ENCODE data around the gene CLDN3. TPM values are rescaled to one million over a fixed set of nuclear protein-coding genes. Genes with fewer than 3 reads are reported as not detected.

CLDN3 gene
- total and polyA plus RNA-seq, 9 of the 15 experiments (the other 6 are each of a cell fraction or from before 2014, with no cell fraction given): 0.29 TPM; not detected in 8

DNA sequence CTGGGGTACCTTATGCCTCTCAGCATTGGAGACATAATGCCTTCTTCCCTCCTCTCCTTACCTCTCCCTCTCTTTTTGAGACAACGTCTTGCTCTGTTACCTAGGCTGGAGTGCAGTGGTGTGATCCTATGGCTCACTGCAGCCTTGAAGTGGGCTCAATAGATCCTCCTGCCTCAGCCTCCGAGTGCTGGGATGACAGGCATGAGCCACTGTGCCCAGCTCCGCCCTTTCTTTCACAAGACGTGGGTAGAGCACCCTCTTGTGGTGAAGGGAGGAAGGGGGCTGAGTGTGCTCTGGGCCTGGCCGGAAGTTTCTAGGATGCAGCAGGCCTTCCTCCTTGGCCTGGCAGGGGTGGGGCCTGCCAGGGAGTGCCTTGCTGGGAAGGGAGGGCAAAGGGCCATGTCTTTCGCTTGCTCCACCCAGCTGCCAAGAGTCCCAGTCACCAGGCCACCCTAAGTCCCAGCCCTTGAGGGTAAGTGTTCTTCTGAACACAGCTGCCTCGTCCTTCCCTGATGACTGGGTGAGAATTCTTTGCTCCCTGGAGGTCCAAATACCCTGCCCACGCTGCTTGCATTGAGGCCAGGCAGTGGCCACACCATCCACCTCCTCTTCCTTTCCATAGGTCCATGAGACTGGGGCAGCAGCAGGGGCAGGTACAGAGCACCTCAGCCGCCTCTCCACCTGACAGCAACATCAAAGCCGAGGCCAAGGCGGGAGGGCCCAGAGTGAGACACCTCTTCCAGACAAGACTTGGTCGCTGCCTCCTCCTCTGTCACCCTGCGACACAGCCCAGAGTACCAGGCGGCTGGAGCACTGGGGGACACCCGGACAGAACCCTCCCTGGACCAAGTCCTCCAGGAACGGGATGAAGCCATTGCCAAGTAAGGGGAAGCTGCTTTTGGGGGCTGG lies 35.2 kb downstream of the CLDN3 start (continued):
- TF ChIP-seq TAF1 (IDR thresholded peaks at IDR 0.05; ENCODE audit: control insufficient read depth, extremely low read depth, insufficient read depth, low read length, severe bottlenecking): no peak
- TF ChIP-seq RHOXF2B (CRISPR knock-in tag; conservative IDR thresholded peaks at IDR 0.05): peak; percentile 81; the same call in 1 of the 2 replicates
- TF ChIP-seq, protein P1, sequence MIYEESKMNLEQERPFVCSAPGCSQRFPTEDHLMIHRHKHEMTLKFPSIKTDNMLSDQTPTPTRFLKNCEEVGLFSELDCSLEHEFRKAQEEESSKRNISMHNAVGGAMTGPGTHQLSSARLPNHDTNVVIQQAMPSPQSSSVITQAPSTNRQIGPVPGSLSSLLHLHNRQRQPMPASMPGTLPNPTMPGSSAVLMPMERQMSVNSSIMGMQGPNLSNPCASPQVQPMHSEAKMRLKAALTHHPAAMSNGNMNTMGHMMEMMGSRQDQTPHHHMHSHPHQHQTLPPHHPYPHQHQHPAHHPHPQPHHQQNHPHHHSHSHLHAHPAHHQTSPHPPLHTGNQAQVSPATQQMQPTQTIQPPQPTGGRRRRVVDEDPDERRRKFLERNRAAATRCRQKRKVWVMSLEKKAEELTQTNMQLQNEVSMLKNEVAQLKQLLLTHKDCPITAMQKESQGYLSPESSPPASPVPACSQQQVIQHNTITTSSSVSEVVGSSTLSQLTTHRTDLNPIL (CRISPR knock-in tag; IDR thresholded peaks at IDR 0.05): no peak
- TF ChIP-seq FOS (IDR thresholded peaks at IDR 0.05; ENCODE audit: extremely low read depth, insufficient read length): no peak
- TF ChIP-seq, protein P2, sequence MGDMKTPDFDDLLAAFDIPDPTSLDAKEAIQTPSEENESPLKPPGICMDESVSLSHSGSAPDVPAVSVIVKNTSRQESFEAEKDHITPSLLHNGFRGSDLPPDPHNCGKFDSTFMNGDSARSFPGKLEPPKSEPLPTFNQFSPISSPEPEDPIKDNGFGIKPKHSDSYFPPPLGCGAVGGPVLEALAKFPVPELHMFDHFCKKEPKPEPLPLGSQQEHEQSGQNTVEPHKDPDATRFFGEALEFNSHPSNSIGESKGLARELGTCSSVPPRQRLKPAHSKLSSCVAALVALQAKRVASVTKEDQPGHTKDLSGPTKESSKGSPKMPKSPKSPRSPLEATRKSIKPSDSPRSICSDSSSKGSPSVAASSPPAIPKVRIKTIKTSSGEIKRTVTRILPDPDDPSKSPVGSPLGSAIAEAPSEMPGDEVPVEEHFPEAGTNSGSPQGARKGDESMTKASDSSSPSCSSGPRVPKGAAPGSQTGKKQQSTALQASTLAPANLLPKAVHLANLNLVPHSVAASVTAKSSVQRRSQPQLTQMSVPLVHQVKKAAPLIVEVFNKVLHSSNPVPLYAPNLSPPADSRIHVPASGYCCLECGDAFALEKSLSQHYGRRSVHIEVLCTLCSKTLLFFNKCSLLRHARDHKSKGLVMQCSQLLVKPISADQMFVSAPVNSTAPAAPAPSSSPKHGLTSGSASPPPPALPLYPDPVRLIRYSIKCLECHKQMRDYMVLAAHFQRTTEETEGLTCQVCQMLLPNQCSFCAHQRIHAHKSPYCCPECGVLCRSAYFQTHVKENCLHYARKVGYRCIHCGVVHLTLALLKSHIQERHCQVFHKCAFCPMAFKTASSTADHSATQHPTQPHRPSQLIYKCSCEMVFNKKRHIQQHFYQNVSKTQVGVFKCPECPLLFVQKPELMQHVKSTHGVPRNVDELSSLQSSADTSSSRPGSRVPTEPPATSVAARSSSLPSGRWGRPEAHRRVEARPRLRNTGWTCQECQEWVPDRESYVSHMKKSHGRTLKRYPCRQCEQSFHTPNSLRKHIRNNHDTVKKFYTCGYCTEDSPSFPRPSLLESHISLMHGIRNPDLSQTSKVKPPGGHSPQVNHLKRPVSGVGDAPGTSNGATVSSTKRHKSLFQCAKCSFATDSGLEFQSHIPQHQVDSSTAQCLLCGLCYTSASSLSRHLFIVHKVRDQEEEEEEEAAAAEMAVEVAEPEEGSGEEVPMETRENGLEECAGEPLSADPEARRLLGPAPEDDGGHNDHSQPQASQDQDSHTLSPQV (IDR thresholded peaks at IDR 0.05): no peak
- TF ChIP-seq, protein P3, sequence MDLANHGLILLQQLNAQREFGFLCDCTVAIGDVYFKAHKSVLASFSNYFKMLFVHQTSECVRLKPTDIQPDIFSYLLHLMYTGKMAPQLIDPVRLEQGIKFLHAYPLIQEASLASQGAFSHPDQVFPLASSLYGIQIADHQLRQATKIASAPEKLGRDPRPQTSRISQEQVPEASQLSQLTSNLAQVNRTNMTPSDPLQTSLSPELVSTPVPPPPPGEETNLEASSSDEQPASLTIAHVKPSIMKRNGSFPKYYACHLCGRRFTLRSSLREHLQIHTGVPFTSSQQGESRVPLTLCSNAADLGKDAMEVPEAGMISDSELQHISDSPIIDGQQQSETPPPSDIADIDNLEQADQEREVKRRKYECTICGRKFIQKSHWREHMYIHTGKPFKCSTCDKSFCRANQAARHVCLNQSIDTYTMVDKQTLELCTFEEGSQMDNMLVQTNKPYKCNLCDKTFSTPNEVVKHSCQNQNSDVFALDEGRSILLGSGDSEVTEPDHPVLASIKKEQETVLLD (IDR thresholded peaks at IDR 0.05): no peak
- TF ChIP-seq ZC3H8 (IDR thresholded peaks at IDR 0.05): no peak
- peak; percentile 75; the same call in 1 of the 2 replicates for TF ChIP-seq DNMT1 (IDR thresholded peaks at IDR 0.05)
- no peak for TF ChIP-seq ZNF408 (CRISPR knock-in tag; IDR thresholded peaks at IDR 0.05; ENCODE audit: low read depth)
- TF ChIP-seq SRSF3 (IDR thresholded peaks at IDR 0.05; ENCODE audit: insufficient read depth, low read length): no peak
- TF ChIP-seq CBFA2T3 (IDR thresholded peaks at IDR 0.05): no peak; the same call in 1 of the 2 replicates
- no peak for TF ChIP-seq PHF20 (IDR thresholded peaks at IDR 0.05; ENCODE audit: partially characterized antibody)
- TF ChIP-seq, protein P4, sequence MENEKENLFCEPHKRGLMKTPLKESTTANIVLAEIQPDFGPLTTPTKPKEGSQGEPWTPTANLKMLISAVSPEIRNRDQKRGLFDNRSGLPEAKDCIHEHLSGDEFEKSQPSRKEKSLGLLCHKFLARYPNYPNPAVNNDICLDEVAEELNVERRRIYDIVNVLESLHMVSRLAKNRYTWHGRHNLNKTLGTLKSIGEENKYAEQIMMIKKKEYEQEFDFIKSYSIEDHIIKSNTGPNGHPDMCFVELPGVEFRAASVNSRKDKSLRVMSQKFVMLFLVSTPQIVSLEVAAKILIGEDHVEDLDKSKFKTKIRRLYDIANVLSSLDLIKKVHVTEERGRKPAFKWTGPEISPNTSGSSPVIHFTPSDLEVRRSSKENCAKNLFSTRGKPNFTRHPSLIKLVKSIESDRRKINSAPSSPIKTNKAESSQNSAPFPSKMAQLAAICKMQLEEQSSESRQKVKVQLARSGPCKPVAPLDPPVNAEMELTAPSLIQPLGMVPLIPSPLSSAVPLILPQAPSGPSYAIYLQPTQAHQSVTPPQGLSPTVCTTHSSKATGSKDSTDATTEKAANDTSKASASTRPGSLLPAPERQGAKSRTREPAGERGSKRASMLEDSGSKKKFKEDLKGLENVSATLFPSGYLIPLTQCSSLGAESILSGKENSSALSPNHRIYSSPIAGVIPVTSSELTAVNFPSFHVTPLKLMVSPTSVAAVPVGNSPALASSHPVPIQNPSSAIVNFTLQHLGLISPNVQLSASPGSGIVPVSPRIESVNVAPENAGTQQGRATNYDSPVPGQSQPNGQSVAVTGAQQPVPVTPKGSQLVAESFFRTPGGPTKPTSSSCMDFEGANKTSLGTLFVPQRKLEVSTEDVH (IDR thresholded peaks at IDR 0.05; ENCODE audit: low read depth, partially characterized antibody): peak; percentile 59
- TF ChIP-seq HDGF (IDR thresholded peaks at IDR 0.05): peak; percentile 84; the same call in 1 of the 2 replicates
- TF ChIP-seq BRCA1 (IDR thresholded peaks at IDR 0.05): no peak
- no peak for TF ChIP-seq BRCA1 (CRISPR knock-in tag; IDR thresholded peaks at IDR 0.05)
- no peak for TF ChIP-seq MAFG (tag; conservative IDR thresholded peaks at IDR 0.05)
- no peak for TF ChIP-seq ZFX (CRISPR knock-in tag; IDR thresholded peaks at IDR 0.05)
